ENCODE measurements around the gene IL36RN.

Gene IL36RN

GRCh38 chr2:113027691-113028090 lies 31.3 kb upstream of the IL36RN start:
- CTCF ChIA-PET, result no interaction called here
- no peak for TF ChIP-seq CTCF (IDR thresholded peaks at IDR 0.05; ENCODE audit: control extremely low read depth, extremely low read depth, low read depth, missing control alignments)
- no peak for DNase-seq (ENCODE audit: extremely low spot score)
- POLR2A ChIA-PET, result no interaction called here

- TF ChIP-seq CTCF (IDR thresholded peaks at IDR 0.05; ENCODE audit: control extremely low read depth, extremely low read depth, low read depth, missing control alignments), result no peak
- POLR2A ChIA-PET, result no interaction called here
- no peak for DNase-seq (ENCODE audit: extremely low spot score)
- CTCF ChIA-PET, result no interaction called here
Measured at GRCh38 chr2:113028112-113028511, 30.9 kb upstream of the IL36RN start.

GRCh38 chr2:113032737-113033136 lies 26.3 kb upstream of the IL36RN start:
- CTCF ChIA-PET, result interaction anchor here (0.6 to 1.2 kb wide), 3 partner anchors 8 to 47 kb away, joined by 3 read pairs; no protein-coding TSS in a partner anchor
- POLR2A ChIA-PET, result no interaction called here
- no peak for TF ChIP-seq CTCF (IDR thresholded peaks at IDR 0.05; ENCODE audit: control extremely low read depth, extremely low read depth, low read depth, missing control alignments)
- no peak for DNase-seq (ENCODE audit: extremely low spot score)

GRCh38 chr2:113034016-113034415 lies 25.0 kb upstream of the IL36RN start:
- POLR2A ChIA-PET, result no interaction called here
- CTCF ChIA-PET, result no interaction called here
- TF ChIP-seq CTCF (IDR thresholded peaks at IDR 0.05; ENCODE audit: control extremely low read depth, extremely low read depth, low read depth, missing control alignments), result no peak
- no peak for DNase-seq (ENCODE audit: extremely low spot score)

GRCh38 chr2:113036763-113037162 lies 22.2 kb upstream of the IL36RN start:
- ChIA-PET POLR2A (no interaction called here), CTCF (no interaction called here)
- DNase-seq (ENCODE audit: extremely low spot score), result no peak
- no peak for TF ChIP-seq CTCF (IDR thresholded peaks at IDR 0.05; ENCODE audit: control extremely low read depth, extremely low read depth, low read depth, missing control alignments)

- no peak for TF ChIP-seq CTCF (IDR thresholded peaks at IDR 0.05; ENCODE audit: control extremely low read depth, extremely low read depth, low read depth, missing control alignments)
- no peak for DNase-seq (ENCODE audit: extremely low spot score)
- CTCF ChIA-PET, result interaction anchor here (1.2 kb wide), 1 partner anchor 14 kb away, joined by 3 read pairs; no protein-coding TSS in a partner anchor
- POLR2A ChIA-PET, result no interaction called here
Measured at GRCh38 chr2:113038291-113038690, 20.7 kb upstream of the IL36RN start.

- no peak for DNase-seq (ENCODE audit: extremely low spot score)
- TF ChIP-seq CTCF (IDR thresholded peaks at IDR 0.05; ENCODE audit: control extremely low read depth, extremely low read depth, low read depth, missing control alignments), result no peak
- POLR2A ChIA-PET, result no interaction called here
- CTCF ChIA-PET, result interaction anchor here (1.2 kb wide), 1 partner anchor 15 kb away, joined by 3 read pairs; no protein-coding TSS in a partner anchor
Measured at GRCh38 chr2:113039158-113039557, 19.8 kb upstream of the IL36RN start.
